ENCODE data around the gene AURKAIP1. TPM values are rescaled to one million over a fixed set of nuclear protein-coding genes. Genes with fewer than 3 reads are reported as not detected.
"Not testable (repeated sequence)": the region's sequence is repeated elsewhere in the genome, so short reads cannot be mapped to it uniquely, and the experiment has no call there.

The AURKAIP1 gene
- 102 TPM for total RNA-seq

GRCh38 chr1:1374929-1375662 is at the start of gene AURKAIP1:
AURKAIP1 (minus strand) TSS chr1:1375207; CDS start chr1:1374756, 451 bp downstream.
- peak; percentile 99 for DNase-seq (ENCODE audit: low spot score)

DNA sequence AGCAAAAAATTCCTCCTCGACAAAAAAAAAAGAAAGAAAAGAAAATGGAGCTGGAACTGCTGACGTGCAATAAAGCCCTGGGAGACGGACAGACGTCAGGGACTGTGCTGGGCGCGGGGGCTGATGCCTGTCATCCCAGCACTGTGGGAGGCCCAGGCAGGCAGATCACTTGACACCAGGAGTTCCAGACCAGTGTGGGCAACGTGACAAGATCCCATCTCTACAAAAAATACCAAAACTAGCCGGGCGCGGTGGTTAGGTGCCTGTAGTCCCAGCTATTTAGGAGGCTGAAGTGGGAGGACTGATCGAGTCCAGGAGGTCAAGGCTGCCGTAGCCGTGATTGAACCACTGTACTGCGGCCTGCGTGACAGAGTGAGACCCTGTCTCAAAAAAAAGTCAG is 49.7 kb upstream of the AURKAIP1 start:
- no peak for DNase-seq (ENCODE audit: low spot score)

DNA sequence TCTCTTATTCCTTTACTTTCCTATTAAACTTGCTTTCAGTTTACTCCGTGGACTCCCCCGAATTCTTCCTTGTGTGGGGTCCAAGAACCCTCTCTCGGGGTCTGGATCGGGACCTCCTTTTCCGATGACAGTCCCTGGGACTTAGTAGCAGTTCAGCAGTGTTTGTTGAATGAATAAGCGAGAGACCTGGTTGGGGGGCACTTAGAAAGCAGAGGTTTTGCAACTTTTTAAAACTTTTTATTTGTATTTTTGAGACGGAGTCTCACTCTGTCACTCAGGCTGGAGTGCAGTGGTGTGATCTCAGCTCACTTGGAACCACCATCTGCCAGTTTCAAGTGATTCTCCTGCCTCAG is 48.2 kb upstream of the AURKAIP1 start:
- DNase-seq (ENCODE audit: low spot score): no peak

GRCh38 chr1:1422465-1423244 is 47.6 kb upstream of the AURKAIP1 start:
- no peak for DNase-seq (ENCODE audit: low spot score)

DNA sequence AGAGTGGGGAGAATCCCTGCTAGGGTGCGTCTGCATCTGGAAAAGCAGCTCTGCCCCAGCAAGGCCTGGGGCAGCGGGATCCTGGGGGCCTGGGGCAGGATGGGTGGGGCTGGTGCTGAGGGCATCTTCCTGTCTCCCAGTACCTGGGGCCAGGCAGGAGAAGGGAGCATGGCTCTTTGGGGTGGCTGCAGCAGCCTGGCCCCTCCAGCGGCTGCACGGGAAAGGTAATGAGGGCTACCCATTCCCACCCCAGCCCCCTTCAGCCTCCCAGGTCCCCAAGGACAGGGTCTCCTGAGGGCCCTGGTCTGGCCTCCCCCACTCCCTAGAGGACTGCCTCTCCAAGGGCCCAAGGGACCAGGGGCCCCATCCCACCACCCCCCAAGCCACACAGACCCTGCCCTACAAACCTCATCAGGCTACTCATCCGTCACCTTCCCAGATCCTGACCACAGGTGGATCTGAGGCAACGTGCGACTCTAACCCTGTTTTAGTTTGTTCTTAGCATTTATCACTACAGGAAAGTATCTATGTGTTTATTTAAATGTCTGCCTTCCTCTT is 47.0 kb upstream of the AURKAIP1 start:
- DNase-seq (ENCODE audit: low spot score): no peak

- DNase-seq (ENCODE audit: low spot score): peak; percentile 81
These were observed 46.3 kb upstream of the AURKAIP1 start, which contains the start of gene ANKRD65 for GRCh38 chr1:1421147-1421906. ANKRD65 (minus strand) TSS chr1:1421276; CDS start chr1:1421005, 271 bp downstream.

- DNase-seq (ENCODE audit: low spot score): no peak
These were observed 45.7 kb upstream of the AURKAIP1 start for GRCh38 chr1:1420654-1421141.

- no peak for DNase-seq (ENCODE audit: low spot score)
These were observed 45.0 kb upstream of the AURKAIP1 start for GRCh38 chr1:1419813-1420653.

- no peak for DNase-seq (ENCODE audit: low spot score)
These were observed 44.4 kb upstream of the AURKAIP1 start for GRCh38 chr1:1419363-1419812.

DNA sequence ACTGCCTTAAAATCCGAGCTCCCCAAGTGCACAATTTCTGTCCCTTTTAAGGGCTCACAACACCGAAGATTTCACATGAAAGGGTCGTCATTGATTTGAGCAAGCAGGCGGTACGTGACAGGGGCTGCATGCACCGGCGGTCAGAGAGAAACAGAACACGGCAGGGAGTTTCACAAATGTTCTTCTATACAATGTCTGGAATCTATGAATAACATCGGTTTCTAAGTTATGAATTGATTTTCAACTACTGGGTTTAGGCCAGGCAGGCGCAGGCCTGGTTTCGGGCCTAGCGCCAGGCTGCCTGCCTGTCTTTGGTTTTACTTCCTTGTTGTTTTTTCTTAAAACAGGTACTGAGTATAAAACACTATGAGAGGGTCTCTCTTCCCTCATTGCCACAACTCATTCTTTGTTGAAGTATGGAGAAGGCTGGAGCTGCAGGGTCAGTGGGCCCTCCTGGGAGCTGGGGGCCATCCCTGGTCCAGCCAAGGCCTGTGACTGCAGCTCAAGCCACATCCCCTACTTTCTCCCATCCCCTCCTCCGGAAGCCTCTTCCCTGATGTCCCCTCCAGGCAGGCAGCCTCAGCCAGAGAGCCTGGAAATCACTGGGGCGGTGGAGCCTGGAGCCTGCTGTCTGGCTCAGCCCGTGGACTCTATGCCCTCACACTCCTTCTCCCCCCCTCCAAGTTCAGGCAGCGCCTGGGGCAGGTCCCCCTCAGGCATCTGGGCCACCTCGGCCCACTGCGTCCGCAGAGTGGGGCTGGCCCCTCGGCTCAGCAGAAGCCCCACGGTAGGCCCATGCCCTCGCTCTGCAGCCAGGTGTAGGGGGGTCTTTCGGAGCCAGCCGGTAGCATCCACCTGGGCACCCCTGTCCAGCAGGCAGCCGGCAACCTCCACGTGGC is 43.7 kb upstream of the AURKAIP1 start:
- no peak for DNase-seq (ENCODE audit: low spot score)

- not testable (repeated sequence) for DNase-seq (ENCODE audit: low spot score)
These were observed 42.9 kb upstream of the AURKAIP1 start for GRCh38 chr1:1417825-1418463.

- DNase-seq (ENCODE audit: low spot score): not testable (repeated sequence)
These were observed 42.4 kb upstream of the AURKAIP1 start for GRCh38 chr1:1417396-1417795.

DNA sequence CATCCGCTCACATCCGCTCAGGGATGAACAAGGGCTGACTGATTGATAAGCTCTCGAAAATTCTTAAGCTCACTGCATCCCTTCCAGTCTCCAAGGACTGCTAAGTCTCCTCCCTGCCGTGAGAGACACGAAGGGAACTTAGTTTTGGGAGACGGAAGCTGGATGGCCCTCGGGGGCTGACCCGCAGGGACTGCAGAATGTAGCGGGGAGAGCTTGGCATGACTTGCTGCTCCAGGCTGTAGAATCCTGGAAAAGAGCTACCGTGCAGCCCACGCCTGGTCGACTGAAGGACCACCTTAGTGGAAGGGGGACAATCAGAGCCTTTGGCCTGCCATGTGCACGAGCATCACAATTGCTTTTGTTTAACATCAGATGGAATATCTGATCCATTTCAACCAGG is 40.7 kb upstream of the AURKAIP1 start:
- DNase-seq (ENCODE audit: low spot score): no peak

DNA sequence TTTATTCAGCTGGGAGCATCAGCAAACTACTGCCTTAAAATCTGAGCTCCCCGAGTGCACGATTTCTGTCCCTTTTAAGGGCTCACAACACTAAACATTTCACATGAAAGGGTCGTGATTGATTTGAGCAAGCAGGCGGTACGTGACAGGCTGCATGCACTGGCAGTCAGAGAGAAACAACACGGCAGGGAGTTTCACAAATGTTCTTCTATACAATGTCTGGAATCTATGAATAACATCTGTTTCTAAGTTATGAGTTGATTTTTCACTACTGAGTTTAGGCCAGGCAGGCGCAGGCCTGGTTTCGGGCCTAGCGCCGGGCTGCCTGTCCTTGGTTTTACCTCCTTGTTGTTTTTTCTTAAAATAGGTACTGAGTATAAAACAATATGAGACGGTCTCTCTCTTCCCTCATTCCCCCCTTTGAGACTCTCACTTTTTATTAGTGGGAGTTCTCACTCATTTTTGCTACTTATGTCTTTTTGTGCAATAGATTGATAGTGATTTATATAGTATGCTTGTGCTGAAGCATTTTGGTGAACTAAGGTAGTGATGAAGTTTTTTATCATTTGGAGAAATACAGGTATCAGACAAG is 37.4 kb upstream of the AURKAIP1 start:
- DNase-seq (ENCODE audit: low spot score): not testable (repeated sequence)

DNA sequence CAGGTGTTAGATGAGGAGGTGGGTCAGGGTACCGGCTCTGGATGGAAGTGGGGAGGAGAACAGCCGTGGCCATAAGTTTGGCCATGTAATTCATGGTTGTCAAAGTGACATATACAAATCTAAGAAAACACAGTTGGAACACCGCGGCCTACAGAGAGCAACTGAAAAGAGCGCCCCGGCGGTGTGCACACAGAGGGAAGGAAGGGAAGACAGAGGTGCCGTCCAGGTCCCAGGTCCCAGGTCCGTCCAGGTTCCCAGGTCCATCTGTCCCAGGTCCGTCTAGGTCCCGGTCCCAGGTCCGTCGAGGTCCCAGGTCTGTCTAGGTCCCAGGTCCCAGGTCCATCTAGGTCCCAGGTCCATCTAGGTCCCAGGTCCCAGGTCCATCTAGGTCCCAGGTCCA is 36.6 kb upstream of the AURKAIP1 start:
- no peak for DNase-seq (ENCODE audit: low spot score)

DNA sequence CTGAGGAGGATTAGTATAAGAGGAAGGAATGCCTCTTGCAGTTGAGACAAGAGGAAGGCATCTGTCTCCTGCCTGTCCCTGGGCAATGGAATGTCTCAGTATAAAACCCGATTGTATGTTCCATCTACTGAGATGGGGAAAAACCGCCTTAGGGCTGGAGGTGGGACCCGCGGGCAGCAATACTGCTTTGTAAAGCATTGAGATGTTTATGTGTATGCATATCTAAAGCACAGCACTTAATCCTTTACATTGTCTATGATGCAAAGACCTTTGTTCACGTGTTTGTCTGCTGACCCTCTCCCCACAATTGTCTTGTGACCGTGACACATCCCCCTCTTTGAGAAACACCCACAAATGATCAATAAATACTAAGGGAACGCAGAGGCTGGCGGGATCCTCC is 35.2 kb upstream of the AURKAIP1 start:
- DNase-seq (ENCODE audit: low spot score): not testable (repeated sequence)

DNA sequence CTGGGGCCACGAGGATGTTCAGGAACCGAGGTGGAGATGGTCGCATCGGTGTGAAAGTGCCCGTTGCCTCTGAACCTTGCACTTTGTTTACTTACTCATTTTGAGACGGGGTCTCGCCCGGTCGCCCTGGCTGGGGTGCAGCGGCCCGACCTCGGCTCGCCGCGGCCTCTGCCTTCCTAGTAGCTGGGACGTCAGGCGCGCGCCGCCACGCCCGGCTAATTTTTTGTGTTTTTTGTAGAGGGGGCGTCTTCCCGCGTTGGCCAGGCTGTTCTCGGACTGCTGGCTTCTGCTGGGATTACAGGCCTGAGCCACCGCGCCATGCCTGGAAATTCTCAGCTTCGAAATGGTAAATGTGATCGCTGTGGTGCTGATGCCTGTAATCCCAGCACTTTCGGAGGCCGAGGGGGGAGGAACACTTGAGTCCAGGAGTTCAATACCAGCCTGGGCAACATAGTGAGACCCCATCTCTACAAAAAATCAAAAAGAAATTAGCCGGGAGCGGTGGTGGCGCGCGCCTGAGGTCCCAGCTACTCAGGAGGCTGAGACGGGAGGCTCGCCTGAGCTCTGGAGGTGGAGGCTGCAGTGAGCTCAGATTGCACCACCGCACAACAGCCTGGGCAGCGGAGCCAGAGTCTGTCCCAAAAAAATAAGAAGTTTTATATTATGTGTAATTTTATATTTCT is 32.8 kb upstream of the AURKAIP1 start:
- no peak for DNase-seq (ENCODE audit: low spot score)

All from ureter (tissue), 1 donor.